22Rv1 (cell line): ENCODE results near the gene ABCF1.
A peak's percentile ranks its signal among the peaks of the same experiment; 100 is the strongest.

ENCODE experiments used
- H3K27ac ChIP-seq: fragments of 450-650 bp; 2 replicates; pipeline ENCODE4 v1.5.1; 2017
- ZFX ChIP-seq: fragments of 450-650 bp; IDR thresholded peaks from 2 replicates; pipeline ENCODE4 v1.6.1; 2017; ENCODE audit warnings: antibody characterized with exemption, borderline replicate concordance
- TF ChIP-seq, protein P1 (sequence below): fragments of 450-650 bp; IDR thresholded peaks from 2 replicates; pipeline ENCODE4 v1.5.1; 2017; ENCODE audit warnings: mild to moderate bottlenecking

ABCF1 gene

DNA sequence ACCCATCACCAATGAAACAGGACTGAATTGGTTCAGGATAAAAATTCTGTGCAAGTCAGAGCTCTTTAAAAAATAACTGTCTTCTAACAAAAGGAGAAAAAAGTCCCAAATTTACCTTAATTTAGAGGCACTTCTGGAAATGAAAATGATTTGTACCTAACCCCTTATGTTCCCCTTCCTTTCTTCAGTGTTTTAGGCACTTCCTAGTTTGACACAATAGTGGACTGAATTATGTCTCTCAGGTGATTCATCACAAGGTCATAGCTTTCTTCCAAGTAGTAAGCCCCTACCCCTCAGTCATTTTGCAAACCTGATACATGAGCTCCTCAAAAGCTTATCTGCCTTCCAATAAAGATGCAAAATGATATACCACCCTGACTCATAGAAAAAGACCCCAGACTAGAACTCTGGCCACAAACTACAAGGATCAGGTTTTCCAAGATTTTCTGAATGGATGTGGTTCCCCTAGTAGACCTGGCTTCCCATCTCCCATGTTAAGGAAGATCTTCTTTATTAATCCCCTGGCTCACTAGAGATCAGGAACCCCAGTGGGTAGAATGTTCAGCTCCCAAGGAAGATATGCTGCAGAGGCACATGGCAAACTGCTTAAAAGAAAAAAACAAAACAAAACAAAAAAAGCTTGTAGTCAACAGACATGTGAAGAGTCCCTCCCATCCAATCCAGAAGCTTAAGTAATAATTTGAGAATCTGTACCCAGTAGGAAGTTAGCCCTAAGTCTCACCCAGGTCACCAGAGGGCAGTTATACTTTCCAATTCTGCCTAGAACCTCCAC, 42.2 kb downstream of the ABCF1 start:
- no peak for TF ChIP-seq ZFX
- TF ChIP-seq, protein P1, sequence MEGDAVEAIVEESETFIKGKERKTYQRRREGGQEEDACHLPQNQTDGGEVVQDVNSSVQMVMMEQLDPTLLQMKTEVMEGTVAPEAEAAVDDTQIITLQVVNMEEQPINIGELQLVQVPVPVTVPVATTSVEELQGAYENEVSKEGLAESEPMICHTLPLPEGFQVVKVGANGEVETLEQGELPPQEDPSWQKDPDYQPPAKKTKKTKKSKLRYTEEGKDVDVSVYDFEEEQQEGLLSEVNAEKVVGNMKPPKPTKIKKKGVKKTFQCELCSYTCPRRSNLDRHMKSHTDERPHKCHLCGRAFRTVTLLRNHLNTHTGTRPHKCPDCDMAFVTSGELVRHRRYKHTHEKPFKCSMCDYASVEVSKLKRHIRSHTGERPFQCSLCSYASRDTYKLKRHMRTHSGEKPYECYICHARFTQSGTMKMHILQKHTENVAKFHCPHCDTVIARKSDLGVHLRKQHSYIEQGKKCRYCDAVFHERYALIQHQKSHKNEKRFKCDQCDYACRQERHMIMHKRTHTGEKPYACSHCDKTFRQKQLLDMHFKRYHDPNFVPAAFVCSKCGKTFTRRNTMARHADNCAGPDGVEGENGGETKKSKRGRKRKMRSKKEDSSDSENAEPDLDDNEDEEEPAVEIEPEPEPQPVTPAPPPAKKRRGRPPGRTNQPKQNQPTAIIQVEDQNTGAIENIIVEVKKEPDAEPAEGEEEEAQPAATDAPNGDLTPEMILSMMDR = no peak
- H3K27ac ChIP-seq = peak overlapping the region; percentile 99

DNA sequence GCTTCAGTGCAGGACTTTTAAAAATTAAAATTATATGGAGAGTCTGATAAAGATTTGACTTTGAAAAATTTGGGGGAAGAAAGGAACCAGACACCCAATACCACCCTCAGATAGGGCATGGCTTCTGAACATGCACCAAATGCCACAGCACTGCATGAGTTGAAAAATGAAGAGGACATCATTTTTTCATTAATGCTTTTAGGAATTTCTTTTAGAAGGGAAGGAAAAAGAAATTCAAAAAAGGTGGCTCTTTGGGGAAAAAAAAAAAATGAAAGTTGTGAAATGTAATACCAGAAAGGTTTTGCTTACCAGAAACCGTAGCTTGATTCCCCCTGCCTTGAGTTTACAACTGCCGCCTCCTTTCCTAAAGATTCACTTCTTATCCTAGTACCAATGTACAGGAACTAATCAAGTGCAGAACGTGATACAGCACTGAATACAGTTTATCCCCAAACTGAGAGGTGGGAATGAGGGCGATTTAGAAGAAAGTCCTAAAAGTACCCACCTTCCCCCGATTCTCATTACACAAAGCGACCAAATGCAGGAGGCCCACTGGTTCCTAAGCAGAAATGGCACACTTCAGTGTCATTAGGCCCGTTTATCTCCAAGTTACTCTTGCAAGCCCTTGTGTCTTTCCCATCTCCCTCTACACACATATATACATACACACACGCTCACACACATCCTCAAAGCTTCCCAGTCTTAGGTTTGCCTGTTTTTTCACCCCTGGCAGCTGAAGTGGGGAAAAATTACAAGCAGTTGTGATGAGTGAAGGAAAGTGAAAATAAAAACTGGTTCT, 43.0 kb downstream of the ABCF1 start:
- TF ChIP-seq ZFX = no peak
- TF ChIP-seq, protein P1 = no peak
- peak overlapping the region; percentile 99 for H3K27ac ChIP-seq

DNA sequence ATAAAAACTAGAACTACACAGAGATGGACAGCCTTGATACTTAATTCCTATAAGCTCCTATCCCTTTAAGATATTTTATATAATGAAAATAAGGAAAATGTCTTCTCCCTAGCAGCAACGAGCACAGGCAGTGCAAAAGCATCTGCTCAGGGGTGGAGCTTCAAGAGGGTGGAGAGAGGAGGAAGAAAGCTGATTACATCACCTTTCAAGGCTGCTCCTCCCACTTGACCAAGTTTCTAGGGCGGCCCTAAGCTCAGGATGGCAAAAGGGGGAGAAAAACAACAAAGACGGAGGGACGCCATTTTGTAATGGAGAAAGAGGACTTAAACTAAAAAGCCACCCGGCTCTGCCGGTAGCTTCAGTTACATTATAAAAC, 43.6 kb downstream of the ABCF1 start:
- no peak for TF ChIP-seq ZFX
- TF ChIP-seq, protein P1 = no peak
- H3K27ac ChIP-seq = peak overlapping the region; percentile 99

DNA sequence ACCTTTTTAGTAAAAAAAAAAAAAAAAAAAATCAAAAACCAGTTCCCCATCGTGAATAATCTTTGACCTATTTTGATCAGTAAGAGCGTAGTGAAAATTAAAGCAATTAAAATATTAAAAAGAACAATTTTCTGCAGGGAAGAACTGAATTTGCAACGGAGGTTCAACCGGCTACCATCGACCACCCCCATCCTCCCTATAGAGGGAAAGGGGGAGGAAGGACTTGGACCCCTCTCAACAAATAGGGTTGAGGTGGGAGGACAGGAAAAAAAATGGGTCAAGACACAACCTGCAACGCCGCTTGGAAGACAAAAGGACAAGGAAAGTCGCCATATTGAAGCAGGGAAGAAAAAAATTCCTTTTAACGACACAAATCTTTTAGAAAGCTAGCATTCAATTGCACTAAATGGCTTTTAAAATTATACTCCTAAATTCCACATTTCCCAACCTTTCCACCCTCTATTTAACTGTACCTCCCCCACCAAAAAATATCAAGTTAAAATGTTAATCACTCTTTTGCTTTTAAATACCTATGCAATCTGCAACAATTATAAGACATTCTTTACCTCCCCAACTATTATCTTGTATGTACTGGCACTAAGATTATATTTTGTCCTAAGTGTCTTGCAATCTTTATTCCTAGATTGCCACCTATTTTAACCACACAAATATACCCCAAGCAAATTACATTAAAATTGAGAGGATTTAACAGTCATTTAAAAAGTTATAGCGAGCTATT, 44.1 kb downstream of the ABCF1 start:
- peak overlapping the region; percentile 99 for H3K27ac ChIP-seq
- TF ChIP-seq ZFX = no peak
- TF ChIP-seq, protein P1 = no peak

DNA sequence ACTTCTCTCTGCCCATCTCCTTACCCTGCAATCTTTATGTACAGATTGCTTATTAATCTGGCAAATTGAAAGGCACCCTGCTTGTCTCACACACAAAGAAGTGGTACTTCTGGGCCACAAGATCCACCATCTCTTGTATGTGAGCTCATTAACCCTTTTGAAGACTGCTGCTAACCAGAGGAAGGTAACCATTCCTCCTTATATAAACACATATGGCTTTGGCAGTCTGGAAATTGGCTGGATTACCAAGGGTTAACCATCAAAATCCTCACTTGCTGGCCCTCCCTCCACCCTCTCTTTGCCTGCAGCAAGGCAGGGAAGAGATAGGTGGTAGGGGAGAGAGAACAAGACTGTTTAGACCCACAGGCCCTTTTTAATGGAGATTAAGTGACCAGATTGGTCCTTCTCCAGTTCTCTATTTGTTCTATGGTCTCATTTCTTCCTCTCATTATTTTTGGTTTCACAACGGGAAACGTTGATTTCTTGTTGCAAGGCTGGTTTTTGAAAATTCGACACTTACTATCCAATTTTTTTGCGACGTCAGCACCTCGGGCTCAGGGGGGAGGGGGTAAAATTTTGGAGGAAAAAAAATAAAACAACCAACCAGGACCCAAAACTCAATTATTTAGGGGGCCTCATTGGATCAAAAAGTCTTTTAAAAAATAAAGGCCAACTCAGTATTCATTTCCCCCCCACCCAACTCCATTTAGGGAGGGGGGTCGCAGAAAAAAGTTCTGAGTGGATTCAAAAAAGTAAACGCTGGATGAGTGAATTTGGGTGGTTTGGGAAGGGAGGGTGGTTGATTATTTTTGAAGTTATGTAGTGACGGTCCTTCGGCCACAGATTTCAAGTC, 44.9 kb downstream of the ABCF1 start:
- TF ChIP-seq, protein P1 = no peak
- TF ChIP-seq ZFX = no peak
- H3K27ac ChIP-seq = peak overlapping the region; percentile 99

DNA sequence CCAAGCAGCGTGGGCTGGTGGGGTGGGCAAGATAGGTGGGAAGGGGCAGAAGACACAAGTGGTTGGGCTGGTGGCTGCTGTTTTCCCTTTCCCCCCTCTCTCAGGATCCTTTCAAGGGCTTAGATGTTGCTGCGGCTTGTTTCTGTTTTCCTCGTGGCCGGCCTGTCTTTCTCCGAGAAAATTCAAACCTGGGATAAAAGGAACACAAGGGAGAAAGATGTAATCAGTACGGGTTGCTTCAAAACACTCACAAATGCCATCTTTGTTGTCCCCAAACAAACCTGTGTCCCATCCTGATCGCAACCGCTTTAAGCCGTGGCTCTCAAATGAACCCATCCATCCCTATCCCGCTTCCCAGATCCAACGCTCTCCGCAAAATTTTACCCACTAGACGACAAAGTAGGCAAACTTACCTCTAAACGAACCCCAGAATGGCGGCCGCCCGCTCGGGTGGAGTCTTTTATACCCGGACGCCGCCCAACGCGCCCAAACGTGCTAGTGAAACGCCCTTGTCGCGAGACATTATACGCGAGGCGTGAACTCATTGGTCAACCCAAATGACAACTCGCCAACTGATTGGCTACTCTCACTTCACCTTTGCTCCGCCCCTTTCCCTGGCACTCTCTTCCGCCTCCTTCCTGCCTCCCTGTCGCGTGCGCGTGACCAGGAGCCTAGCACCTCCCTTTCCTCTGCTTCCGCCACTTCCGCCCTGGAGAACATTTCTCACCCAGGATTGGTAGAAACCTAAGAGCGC, 45.7 kb downstream of the ABCF1 start, which contains the start of gene PPP1R10:
Gene PPP1R10 (minus strand): TSS at position 433 of the 754 bp plus-strand sequence. CDS start 7,299 bp downstream, outside the sequence.
- no peak for TF ChIP-seq ZFX
- TF ChIP-seq, protein P1 = no peak
- H3K27ac ChIP-seq = peak within 1 kb of the TSS; percentile 99
